Osteoblast (primary cell): ENCODE data around the gene NUF2. TPM values are rescaled to one million over a fixed set of nuclear protein-coding genes. Genes with fewer than 3 reads are reported as not detected.
"Not testable (repeated sequence)": the region's sequence is repeated elsewhere in the genome, so short reads cannot be mapped to it uniquely, and the experiment has no call there.

ENCODE experiments used
- DNase-seq: peaks from one replicate; pipeline ENCODE4 v3.0.0; 2011; ENCODE audit warnings: low spot score, mixed read lengths; ENCODE audit not compliant: insufficient read length; ENCODE audit errors: missing footprints
- H2AFZ ChIP-seq: 2 replicates; pipeline ENCODE4 v1.6.0; 2011; ENCODE audit warnings: mild to moderate bottlenecking, low read length
- H3K27ac ChIP-seq: 2 replicates; pipeline ENCODE4 v1.5.1; 2011; ENCODE audit warnings: mild to moderate bottlenecking, low read depth, low read length, moderate library complexity
- H3K27me3 ChIP-seq: 2 replicates; pipeline ENCODE4 v1.6.0; 2012; ENCODE audit warnings: mild to moderate bottlenecking, control low read depth, inconsistent platforms, low read length, moderate library complexity; ENCODE audit not compliant: insufficient read depth
- H3K36me3 ChIP-seq: 2 replicates; pipeline ENCODE4 v1.5.1; 2011; ENCODE audit warnings: mild to moderate bottlenecking, low read length, control low read depth, moderate library complexity; ENCODE audit not compliant: insufficient read depth
- H3K4me1 ChIP-seq: 2 replicates; pipeline ENCODE4 v1.5.1; 2011; ENCODE audit warnings: mild to moderate bottlenecking, low read length, control low read depth, moderate library complexity; ENCODE audit not compliant: insufficient read depth
- H3K4me2 ChIP-seq: 2 replicates; pipeline ENCODE4 v1.6.0; 2011; ENCODE audit warnings: mild to moderate bottlenecking, low read length; ENCODE audit not compliant: insufficient read depth
- H3K4me3 ChIP-seq: fragments of 200-600 bp; sonication (generic); 3 replicates; pipeline ENCODE4 v1.5.1; 2012; ENCODE audit warnings: mild to moderate bottlenecking, low read length, inconsistent platforms; ENCODE audit not compliant: insufficient read depth
- H3K79me2 ChIP-seq: 2 replicates; pipeline ENCODE4 v1.6.0; 2012; ENCODE audit warnings: mild to moderate bottlenecking, low read length, control low read depth, inconsistent platforms; ENCODE audit not compliant: insufficient read depth
- H3K9me3 ChIP-seq: 2 replicates; pipeline ENCODE4 v1.5.1; 2011; ENCODE audit warnings: low read depth, low read length, control low read depth
- H4K20me1 ChIP-seq: 2 replicates; pipeline ENCODE4 v1.6.0; 2012; ENCODE audit warnings: mild to moderate bottlenecking, low read length, control low read depth; ENCODE audit not compliant: insufficient read depth
- total RNA-seq: library from RNA; depleted of rRNA; stranded (reverse); fragments of >200 nt; gene quantifications from 2 replicates; pipeline ENCODE4 v1.2.3, GENCODE V29; 2012
- TF ChIP-seq, protein P1 (sequence below): IDR thresholded peaks from 2 replicates; pipeline ENCODE4 v1.5.1; 2011; ENCODE audit warnings: mild to moderate bottlenecking, low read depth, low read length, moderate library complexity; ENCODE audit errors: extremely low read depth

The NUF2 gene
- total RNA-seq: 1.8 and 3.2 TPM in 2 replicates

DNA sequence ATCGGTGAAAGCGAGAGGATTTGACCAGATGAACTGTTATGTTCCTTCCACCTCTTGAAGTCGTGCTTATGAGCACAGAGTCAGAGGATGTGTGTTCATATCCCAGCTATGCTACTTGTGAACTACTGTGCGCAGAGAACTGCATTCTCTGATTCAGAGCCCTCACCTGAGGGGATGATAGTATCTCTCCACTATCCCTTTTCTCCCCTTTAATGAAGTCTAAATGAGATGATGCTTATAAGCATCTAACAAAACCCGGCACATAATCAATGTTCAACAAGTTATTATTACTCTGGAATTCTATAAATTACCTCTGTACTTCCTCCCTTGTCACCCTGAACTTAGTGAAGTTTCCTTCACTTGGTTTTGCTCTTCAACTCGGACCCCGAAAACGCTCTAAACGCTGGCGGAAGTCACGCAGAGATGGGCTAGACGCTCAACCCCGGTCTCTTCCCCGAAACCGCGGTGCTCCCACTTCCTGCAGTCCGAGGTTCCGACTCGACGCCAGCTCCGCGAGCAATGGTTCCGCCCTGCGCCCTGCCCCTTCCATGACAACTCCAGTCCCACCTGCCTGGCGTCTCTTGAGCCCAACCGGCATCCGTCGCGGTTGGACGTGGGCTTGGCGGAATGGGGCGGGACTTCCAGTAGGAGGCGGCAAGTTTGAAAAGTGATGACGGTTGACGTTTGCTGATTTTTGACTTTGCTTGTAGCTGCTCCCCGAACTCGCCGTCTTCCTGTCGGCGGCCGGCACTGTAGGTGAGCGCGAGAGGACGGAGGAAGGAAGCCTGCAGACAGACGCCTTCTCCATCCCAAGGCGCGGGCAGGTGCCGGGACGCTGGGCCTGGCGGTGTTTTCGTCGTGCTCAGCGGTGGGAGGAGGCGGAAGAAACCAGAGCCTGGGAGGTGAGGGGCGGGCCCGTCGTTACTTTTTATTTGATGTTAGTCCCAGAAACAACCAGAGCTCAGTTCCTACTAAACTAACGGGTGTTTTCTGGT, at the start of gene NUF2:
Gene NUF2 (plus strand): TSS at position 644 of the 995 bp plus-strand sequence. CDS start 4,098 bp downstream, outside the sequence.
- Histone ChIP-seq H3K4me3 (peak within 1 kb of the TSS; percentile 86), H3K27ac (peak within 1 kb of the TSS; percentile 92)

DNA sequence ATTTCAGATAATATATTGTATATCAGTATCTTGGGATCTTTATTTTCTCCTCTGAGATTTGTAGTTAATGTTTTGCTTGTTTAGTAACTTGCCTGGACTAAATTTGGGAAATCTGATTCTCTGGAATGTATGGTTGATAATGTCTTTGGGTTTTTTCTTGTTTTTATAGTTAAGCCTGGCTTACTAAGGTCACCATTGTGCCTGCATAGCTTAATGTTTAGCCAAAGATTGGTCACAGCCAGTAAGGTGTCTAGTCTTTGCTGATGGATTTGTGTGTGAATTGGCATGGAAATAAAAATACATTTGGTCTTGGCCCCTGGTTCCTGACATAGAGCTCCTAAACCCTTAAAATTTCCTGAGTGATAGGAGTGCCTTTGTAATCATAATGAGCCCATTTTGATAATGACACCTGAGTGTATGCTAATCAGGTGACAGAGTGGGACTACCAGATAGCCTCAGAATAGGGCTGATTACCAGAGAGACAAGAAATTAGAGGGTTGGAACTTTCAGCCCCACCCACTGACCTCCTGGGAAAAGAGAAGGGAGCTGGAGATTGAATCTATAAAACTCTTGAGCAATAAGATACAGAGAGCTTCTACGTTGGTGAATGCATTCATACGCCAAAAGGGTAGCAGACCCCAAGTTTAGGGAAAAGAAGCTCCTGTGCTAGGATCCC, 47.9 kb upstream of the NUF2 start:
- DNase-seq: no peak
- H3K27me3 ChIP-seq: no peaks in the 10 kb centered on the region
- H4K20me1 ChIP-seq: no peaks in the 10 kb centered on the region
- no peak overlapping the region for H3K27ac ChIP-seq
- no peak overlapping the region for H3K4me3 ChIP-seq
- TF ChIP-seq, protein P1, sequence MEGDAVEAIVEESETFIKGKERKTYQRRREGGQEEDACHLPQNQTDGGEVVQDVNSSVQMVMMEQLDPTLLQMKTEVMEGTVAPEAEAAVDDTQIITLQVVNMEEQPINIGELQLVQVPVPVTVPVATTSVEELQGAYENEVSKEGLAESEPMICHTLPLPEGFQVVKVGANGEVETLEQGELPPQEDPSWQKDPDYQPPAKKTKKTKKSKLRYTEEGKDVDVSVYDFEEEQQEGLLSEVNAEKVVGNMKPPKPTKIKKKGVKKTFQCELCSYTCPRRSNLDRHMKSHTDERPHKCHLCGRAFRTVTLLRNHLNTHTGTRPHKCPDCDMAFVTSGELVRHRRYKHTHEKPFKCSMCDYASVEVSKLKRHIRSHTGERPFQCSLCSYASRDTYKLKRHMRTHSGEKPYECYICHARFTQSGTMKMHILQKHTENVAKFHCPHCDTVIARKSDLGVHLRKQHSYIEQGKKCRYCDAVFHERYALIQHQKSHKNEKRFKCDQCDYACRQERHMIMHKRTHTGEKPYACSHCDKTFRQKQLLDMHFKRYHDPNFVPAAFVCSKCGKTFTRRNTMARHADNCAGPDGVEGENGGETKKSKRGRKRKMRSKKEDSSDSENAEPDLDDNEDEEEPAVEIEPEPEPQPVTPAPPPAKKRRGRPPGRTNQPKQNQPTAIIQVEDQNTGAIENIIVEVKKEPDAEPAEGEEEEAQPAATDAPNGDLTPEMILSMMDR: no peak
- no peak overlapping the region for H2AFZ ChIP-seq
- H3K36me3 ChIP-seq: no peaks in the 10 kb centered on the region
- no peaks in the 10 kb centered on the region for H3K79me2 ChIP-seq
- H3K4me2 ChIP-seq: no peak overlapping the region
- H3K4me1 ChIP-seq: no peaks in the 10 kb centered on the region
- no peaks in the 10 kb centered on the region for H3K9me3 ChIP-seq

More for the DNA sequence above, at the start of gene NUF2:
- Histone ChIP-seq H3K27me3 (no peaks in the 10 kb centered on the region), H3K36me3 (peaks cover 7% of the 10 kb centered on the region), H3K4me1 (peaks cover 14% of the 10 kb centered on the region), H3K4me2 (peak within 1 kb of the TSS; percentile 90), H4K20me1 (no peaks in the 10 kb centered on the region), H2AFZ (peak within 1 kb of the TSS; percentile 95), H3K9me3 (no peaks in the 10 kb centered on the region), H3K79me2 (peaks cover 47% of the 10 kb centered on the region)
- DNase-seq: peak; percentile 94
- TF ChIP-seq, protein P1: no peak

DNA sequence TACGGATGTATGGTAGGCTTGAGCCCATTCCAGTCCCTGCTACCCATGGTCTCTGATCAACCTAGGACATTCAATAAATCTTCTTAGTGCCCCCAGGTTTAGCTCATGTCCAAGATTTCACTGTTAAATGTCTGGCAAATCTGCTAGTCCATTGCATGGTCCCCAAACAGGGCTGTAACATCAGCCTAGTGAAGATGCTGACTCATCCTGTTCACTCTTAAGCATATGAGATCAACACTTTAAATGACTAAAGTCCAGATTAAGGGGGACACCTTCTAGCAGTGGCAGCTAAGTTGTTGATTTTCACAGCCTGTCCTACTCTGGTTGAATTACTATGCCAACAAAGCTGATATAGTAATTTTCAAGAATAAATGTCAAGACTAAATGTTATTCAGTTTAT, 46.5 kb upstream of the NUF2 start:
- Histone ChIP-seq H3K27me3 (no peaks in the 10 kb centered on the region), H3K9me3 (no peaks in the 10 kb centered on the region), H3K4me3 (no peak overlapping the region), H3K27ac (no peak overlapping the region), H3K4me1 (no peaks in the 10 kb centered on the region), H3K79me2 (no peaks in the 10 kb centered on the region), H3K36me3 (no peaks in the 10 kb centered on the region), H3K4me2 (no peak overlapping the region), H2AFZ (no peak overlapping the region), H4K20me1 (no peaks in the 10 kb centered on the region)
- no peak for DNase-seq
- TF ChIP-seq, protein P1: no peak

DNA sequence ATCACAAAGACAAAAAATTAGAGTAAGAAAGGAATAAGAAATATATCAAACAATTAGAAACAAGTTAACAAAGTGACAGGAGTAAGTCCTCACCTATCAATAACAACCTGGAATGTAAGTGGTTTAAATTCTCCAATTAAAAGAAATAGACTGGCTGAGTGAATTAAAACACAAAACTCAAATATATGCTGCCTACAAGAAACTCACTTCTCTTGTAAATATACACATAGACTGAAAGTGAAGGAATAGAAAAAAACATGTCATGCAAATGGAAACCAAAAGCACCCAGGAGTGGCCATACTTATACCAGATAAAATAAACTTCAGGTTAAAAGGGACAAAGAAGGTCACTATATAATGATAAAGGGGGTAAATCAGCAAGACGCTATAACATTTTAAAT, 43.2 kb upstream of the NUF2 start:
- H3K4me2 ChIP-seq: no peak overlapping the region
- no peaks in the 10 kb centered on the region for H3K4me1 ChIP-seq
- no peaks in the 10 kb centered on the region for H3K9me3 ChIP-seq
- TF ChIP-seq, protein P1: no peak
- no peak overlapping the region for H3K27ac ChIP-seq
- no peak overlapping the region for H2AFZ ChIP-seq
- no peak for DNase-seq
- H3K36me3 ChIP-seq: no peaks in the 10 kb centered on the region
- H4K20me1 ChIP-seq: no peaks in the 10 kb centered on the region
- H3K4me3 ChIP-seq: no peak overlapping the region
- no peaks in the 10 kb centered on the region for H3K27me3 ChIP-seq
- H3K79me2 ChIP-seq: no peaks in the 10 kb centered on the region

DNA sequence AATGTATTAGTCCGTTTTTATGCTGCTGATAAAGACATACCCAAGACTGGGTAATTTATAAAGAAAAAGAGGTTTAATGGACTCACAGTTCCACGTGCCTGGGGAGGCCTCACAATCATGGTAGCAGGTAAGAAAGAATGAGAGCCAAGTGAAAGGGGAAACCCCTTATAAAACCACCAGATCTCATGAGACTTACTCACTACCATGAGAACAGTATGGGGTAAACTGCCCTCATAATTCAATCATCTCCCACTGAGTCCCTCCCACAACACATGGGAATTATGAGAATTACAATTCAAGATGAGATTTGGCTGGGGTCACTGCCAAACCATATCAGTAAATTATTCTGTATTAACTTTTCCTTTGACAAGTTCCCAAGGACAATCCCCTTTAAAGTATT, 36.9 kb upstream of the NUF2 start:
- H3K27me3 ChIP-seq, H4K20me1 ChIP-seq, DNase-seq, H3K36me3 ChIP-seq, H2AFZ ChIP-seq, H3K4me2 ChIP-seq, H3K9me3 ChIP-seq, H3K4me1 ChIP-seq, H3K79me2 ChIP-seq, H3K27ac ChIP-seq, H3K4me3 ChIP-seq: not testable (repeated sequence)
